Measurements from ENCODE around the gene SHLD3.

The SHLD3 gene

GRCh38 chr5:65630981-65631380 lies 6.2 kb downstream of the SHLD3 start:
- no peak for DNase-seq (ENCODE audit: low read depth)
- no peak overlapping the region for H3K4me3 ChIP-seq (ENCODE audit: low read depth, low read length)
- TF ChIP-seq MYC (IDR thresholded peaks at IDR 0.05; ENCODE audit: low read depth, low read length) (no peak), CTCF (IDR thresholded peaks at IDR 0.05; ENCODE audit: low read depth, low read length) (no peak), MAX (IDR thresholded peaks at IDR 0.05; ENCODE audit: low read depth, low read length) (no peak), POLR2A (IDR thresholded peaks at IDR 0.05; ENCODE audit: extremely low read depth, insufficient read length) (no peak)

GRCh38 chr5:65640240-65640639 lies 15.4 kb downstream of the SHLD3 start:
- DNase-seq (ENCODE audit: low read depth) = no peak
- no peak overlapping the region for H3K4me3 ChIP-seq (ENCODE audit: low read depth, low read length)
- TF ChIP-seq MAX (IDR thresholded peaks at IDR 0.05; ENCODE audit: low read depth, low read length) (no peak), MYC (IDR thresholded peaks at IDR 0.05; ENCODE audit: low read depth, low read length) (no peak), POLR2A (IDR thresholded peaks at IDR 0.05; ENCODE audit: extremely low read depth, insufficient read length) (no peak), CTCF (IDR thresholded peaks at IDR 0.05; ENCODE audit: low read depth, low read length) (no peak)

- TF ChIP-seq POLR2A (IDR thresholded peaks at IDR 0.05; ENCODE audit: extremely low read depth, insufficient read length) (no peak), CTCF (IDR thresholded peaks at IDR 0.05; ENCODE audit: low read depth, low read length) (no peak), MYC (IDR thresholded peaks at IDR 0.05; ENCODE audit: low read depth, low read length) (no peak), MAX (IDR thresholded peaks at IDR 0.05; ENCODE audit: low read depth, low read length) (no peak)
- no peak overlapping the region for H3K4me3 ChIP-seq (ENCODE audit: low read depth, low read length)
- no peak for DNase-seq (ENCODE audit: low read depth)
Observed at GRCh38 chr5:65646938-65647337, 22.1 kb downstream of the SHLD3 start.

GRCh38 chr5:65647941-65648340 lies 23.1 kb downstream of the SHLD3 start:
- no peak for DNase-seq (ENCODE audit: low read depth)
- TF ChIP-seq CTCF (IDR thresholded peaks at IDR 0.05; ENCODE audit: low read depth, low read length) (no peak), MAX (IDR thresholded peaks at IDR 0.05; ENCODE audit: low read depth, low read length) (no peak), POLR2A (IDR thresholded peaks at IDR 0.05; ENCODE audit: extremely low read depth, insufficient read length) (no peak), MYC (IDR thresholded peaks at IDR 0.05; ENCODE audit: low read depth, low read length) (no peak)
- no peak overlapping the region for H3K4me3 ChIP-seq (ENCODE audit: low read depth, low read length)

- no peak overlapping the region for H3K4me3 ChIP-seq (ENCODE audit: low read depth, low read length)
- TF ChIP-seq POLR2A (IDR thresholded peaks at IDR 0.05; ENCODE audit: extremely low read depth, insufficient read length) (no peak), MYC (IDR thresholded peaks at IDR 0.05; ENCODE audit: low read depth, low read length) (no peak), MAX (IDR thresholded peaks at IDR 0.05; ENCODE audit: low read depth, low read length) (no peak), CTCF (IDR thresholded peaks at IDR 0.05; ENCODE audit: low read depth, low read length) (no peak)
- no peak for DNase-seq (ENCODE audit: low read depth)
Observed at GRCh38 chr5:65651144-65651543, 26.3 kb downstream of the SHLD3 start.

GRCh38 chr5:65654713-65655112 lies 29.9 kb downstream of the SHLD3 start:
- TF ChIP-seq MAX (IDR thresholded peaks at IDR 0.05; ENCODE audit: low read depth, low read length) = no peak
- no peak for TF ChIP-seq CTCF (IDR thresholded peaks at IDR 0.05; ENCODE audit: low read depth, low read length)
- no peak for TF ChIP-seq MYC (IDR thresholded peaks at IDR 0.05; ENCODE audit: low read depth, low read length)
- no peak for TF ChIP-seq POLR2A (IDR thresholded peaks at IDR 0.05; ENCODE audit: extremely low read depth, insufficient read length)
- no peak for DNase-seq (ENCODE audit: low read depth)
- H3K4me3 ChIP-seq (ENCODE audit: low read depth, low read length) = no peak overlapping the region

All from NB4 (cell line).